EL (cell line): ENCODE data around the gene DDX31.
"Not testable (repeated sequence)": the region's sequence is repeated elsewhere in the genome, so short reads cannot be mapped to it uniquely, and the experiment has no call there.

Experiments
- DNase-seq: peaks from one replicate; pipeline ENCODE4 v3.0.0-alpha.2; 2016

Gene DDX31

GRCh38 chr9:132669698-132670456, at the start of gene DDX31:
Gene DDX31, minus strand, starts transcription at chr9:132669983. Its CDS starts 49 bp downstream, at chr9:132669934.
- peak; percentile 82 for DNase-seq

GRCh38 chr9:132718381-132718928, 48.7 kb upstream of the DDX31 start:
- not testable (repeated sequence) for DNase-seq

- DNase-seq, result no peak
Observed at GRCh38 chr9:132717326-132717945, 47.7 kb upstream of the DDX31 start.

- DNase-seq, result no peak
Observed at GRCh38 chr9:132716007-132716406, 46.2 kb upstream of the DDX31 start.

- DNase-seq, result no peak
Observed at GRCh38 chr9:132712753-132713152, 43.0 kb upstream of the DDX31 start.

GRCh38 chr9:132711846-132712245, 42.1 kb upstream of the DDX31 start:
- no peak for DNase-seq

- DNase-seq, result not testable (repeated sequence)
Observed at GRCh38 chr9:132711152-132711551, 41.4 kb upstream of the DDX31 start.

GRCh38 chr9:132710333-132710732, 40.5 kb upstream of the DDX31 start:
- no peak for DNase-seq

- no peak for DNase-seq
Observed at GRCh38 chr9:132708769-132709430, 39.1 kb upstream of the DDX31 start.

- DNase-seq, result no peak
Observed at GRCh38 chr9:132708239-132708638, 38.5 kb upstream of the DDX31 start.

GRCh38 chr9:132703336-132703735, 33.6 kb upstream of the DDX31 start:
- peak; percentile 13 for DNase-seq

- no peak for DNase-seq
Observed at GRCh38 chr9:132702254-132702653, 32.5 kb upstream of the DDX31 start.

GRCh38 chr9:132699956-132700355, 30.2 kb upstream of the DDX31 start:
- DNase-seq, result no peak

- no peak for DNase-seq
Observed at GRCh38 chr9:132698989-132699388, 29.2 kb upstream of the DDX31 start.

GRCh38 chr9:132697230-132697629, 27.4 kb upstream of the DDX31 start:
- DNase-seq, result no peak

- DNase-seq, result peak; percentile 26
Observed at GRCh38 chr9:132694144-132694543, 24.4 kb upstream of the DDX31 start.

GRCh38 chr9:132690696-132691095, 20.9 kb upstream of the DDX31 start:
- no peak for DNase-seq

- DNase-seq, result no peak
Observed at GRCh38 chr9:132683873-132684272, 14.1 kb upstream of the DDX31 start.

GRCh38 chr9:132681561-132681960, 11.8 kb upstream of the DDX31 start:
- DNase-seq, result no peak

- no peak for DNase-seq
Observed at GRCh38 chr9:132679946-132680625, 10.3 kb upstream of the DDX31 start.

- no peak for DNase-seq
Observed at GRCh38 chr9:132677976-132678375, 8.2 kb upstream of the DDX31 start.

GRCh38 chr9:132674485-132674884, 4.7 kb upstream of the DDX31 start:
- DNase-seq, result no peak

GRCh38 chr9:132673355-132673754, 3.6 kb upstream of the DDX31 start:
- peak; percentile 58 for DNase-seq
